HCT116 (cell line): Measurements from ENCODE around the gene KRT14. TPM values are rescaled to one million over a fixed set of nuclear protein-coding genes. Genes with fewer than 3 reads are reported as not detected.
A peak's percentile ranks its signal among the peaks of the same experiment; 100 is the strongest.
"Not testable (repeated sequence)": the region's sequence is repeated elsewhere in the genome, so short reads cannot be mapped to it uniquely, and the experiment has no call there.

Source experiments
- ATAC-seq: fragments of 200-7000 bp; cut with Tn5 transposase; 2 replicates; pipeline ENCODE4 v1.9.1; 2020; ENCODE audit warnings: mild to moderate bottlenecking, moderate library complexity
- BruUV-seq: library from RNA; stranded (reverse); fragments of 400-500 nt; replicated peaks from 2 replicates; lab custom pipeline; 2021; lab: Mats Ljungman, UMichigan
- CTCF ChIA-PET: fragments of 300-600 bp; sonication (Branson Sonifier 250); formaldehyde crosslinking; loops from one replicate; lab custom pipeline; 2021; ENCODE audit warnings: antibody characterized with exemption; lab: Charles Lee
- POLR2A ChIA-PET: fragments of 300-600, 350-600 bp; sonication (Branson Sonifier 250); formaldehyde crosslinking; loops from one replicate; lab custom pipeline; 2021; ENCODE audit warnings: antibody characterized with exemption; lab: Charles Lee
- RAD21 ChIA-PET, 2 experiments: fragments of 300-600 bp; sonication (Branson Sonifier 250); formaldehyde crosslinking; loops; one replicate each; lab custom pipeline; 2023; ENCODE audit warnings: low total read pairs in 2 of 2; ENCODE audit not compliant: uncharacterized antibody in 2 of 2, unreplicated experiment in 2 of 2, low non-redundant PET in 1 of 2; lab: Charles Lee
- DNase-seq: peaks from one replicate; pipeline ENCODE4 v3.0.0-alpha.2; 2010; ENCODE audit warnings: low read depth, low spot score
- H2AFZ ChIP-seq: fragments of 200-600 bp; shearing (Covaris generic), sonication (generic); 2 replicates; pipeline ENCODE4 v1.6.1; 2017; ENCODE audit warnings: low read depth, mixed run types, mixed read lengths, antibody characterized with exemption, low read length; ENCODE audit not compliant: poor library complexity, severe bottlenecking
- H3K27ac ChIP-seq: 2 replicates; pipeline ENCODE4 v1.5.1; 2012; ENCODE audit warnings: low read depth, low read length
- H3K27me3 ChIP-seq: fragments of 200-600 bp; sonication (generic); 2 replicates; pipeline ENCODE4 v1.6.1; 2016; ENCODE audit warnings: mixed run types, low read length, mixed read lengths; ENCODE audit not compliant: insufficient read depth
- H3K36me3 ChIP-seq, 2 experiments: fragments of 200-500 bp in 1 of 2; fragments of 200-600 bp in 1 of 2; sonication (Bioruptor generic) in 1 of 2; sonication (generic) in 1 of 2; 2 replicates each; pipeline versions ENCODE4 v1.5.1 to v1.6.1; 2014 to 2016; ENCODE audit warnings: low read length in 2 of 2, inconsistent platforms in 1 of 2, mixed read lengths in 1 of 2, mixed run types in 1 of 2; ENCODE audit not compliant: insufficient read depth in 2 of 2, control insufficient read depth in 1 of 2
- H3K4me1 ChIP-seq, 2 experiments: fragments of 200-600 bp in 1 of 2; sonication (generic) in 1 of 2; 2 replicates each; pipeline versions ENCODE4 v1.5.1 to v1.6.1; 2012 to 2017; ENCODE audit warnings: low read length in 2 of 2, inconsistent platforms in 1 of 2, mild to moderate bottlenecking in 1 of 2, mixed read lengths in 1 of 2, mixed run types in 1 of 2, moderate library complexity in 1 of 2; ENCODE audit not compliant: insufficient read depth in 2 of 2, control insufficient read depth in 1 of 2
- H3K4me2 ChIP-seq: fragments of 200-600 bp; sonication (generic); 2 replicates; pipeline ENCODE4 v1.6.1; 2017; ENCODE audit warnings: mixed run types, low read length, mixed read lengths
- H3K4me3 ChIP-seq, 2 experiments: fragments of 200-600 bp in 1 of 2; sonication (generic) in 1 of 2; replicated peaks in 1 of 2; 2 replicates each; pipeline ENCODE4 v1.5.1; 2011 to 2016; ENCODE audit warnings: low read length in 2 of 2, control low read depth in 1 of 2, low read depth in 1 of 2, mild to moderate bottlenecking in 1 of 2, mixed read lengths in 1 of 2, mixed run types in 1 of 2
- H3K79me2 ChIP-seq: fragments of 200-600 bp; sonication (generic); 2 replicates; pipeline ENCODE4 v1.6.1; 2017; ENCODE audit warnings: mild to moderate bottlenecking, mixed run types, low read length, moderate library complexity, mixed read lengths; ENCODE audit not compliant: insufficient read depth
- H3K9ac ChIP-seq: fragments of 200-600 bp; sonication (generic); 2 replicates; pipeline ENCODE4 v1.6.1; 2016; ENCODE audit warnings: low read length, mixed read lengths
- H3K9me2 ChIP-seq: fragments of 200-600 bp; sonication (generic), shearing (Covaris generic); 2 replicates; pipeline ENCODE4 v1.6.1; 2017; ENCODE audit warnings: mixed run types, mild to moderate bottlenecking, moderate library complexity; ENCODE audit not compliant: insufficient read depth
- H3K9me3 ChIP-seq, 2 experiments: fragments of 200-500 bp in 1 of 2; fragments of 200-600 bp in 1 of 2; sonication (Bioruptor generic) in 1 of 2; sonication (generic) in 1 of 2; 2 replicates each; pipeline ENCODE4 v1.6.1; 2014 to 2017; ENCODE audit warnings: low read length in 2 of 2, mixed read lengths in 2 of 2, inconsistent platforms in 1 of 2, low read depth in 1 of 2, mild to moderate bottlenecking in 1 of 2, mixed run types in 1 of 2, moderate library complexity in 1 of 2; ENCODE audit not compliant: control insufficient read depth in 1 of 2, insufficient read depth in 1 of 2
- H4K20me1 ChIP-seq: fragments of 200-600 bp; sonication (generic), shearing (Covaris generic); 2 replicates; pipeline ENCODE4 v1.6.1; 2017; ENCODE audit warnings: mixed run types, mild to moderate bottlenecking, moderate library complexity; ENCODE audit not compliant: insufficient read depth
- CBX3 ChIP-seq: IDR thresholded peaks from 2 replicates; pipeline ENCODE4 v1.6.1; 2012; ENCODE audit warnings: low read depth
- EGR1 ChIP-seq: IDR thresholded peaks from 2 replicates; pipeline ENCODE4 v1.6.1; 2012; ENCODE audit warnings: low read depth
- ELF1 ChIP-seq: IDR thresholded peaks from 2 replicates; pipeline ENCODE4 v1.6.1; 2012; ENCODE audit warnings: low read depth, borderline replicate concordance
- EZH2 ChIP-seq: fragments of 200-600 bp; sonication (generic); IDR thresholded peaks from 2 replicates; pipeline ENCODE4 v1.6.1; 2017; ENCODE audit warnings: antibody characterized with exemption, mixed run types
- EZH2phosphoT487 ChIP-seq: fragments of 200-600 bp; IDR thresholded peaks from 2 replicates; pipeline ENCODE4 v1.6.1; 2018; ENCODE audit warnings: antibody characterized with exemption, borderline replicate concordance
- JUND ChIP-seq: IDR thresholded peaks from 2 replicates; pipeline ENCODE4 v1.6.1; 2012
- MAX ChIP-seq: IDR thresholded peaks from 2 replicates; pipeline ENCODE4 v1.6.1; 2012
- POLR2A ChIP-seq: IDR thresholded peaks from 2 replicates; pipeline ENCODE4 v1.7.0; 2011; ENCODE audit warnings: borderline replicate concordance; ENCODE audit not compliant: insufficient read depth, insufficient read length; ENCODE audit errors: extremely low read depth
- POLR2AphosphoS5 ChIP-seq: IDR thresholded peaks from 2 replicates; pipeline ENCODE4 v1.6.1; 2011; ENCODE audit warnings: mild to moderate bottlenecking, low read depth, low read length, moderate library complexity
- RAD21 ChIP-seq: IDR thresholded peaks from 2 replicates; pipeline ENCODE4 v1.6.1; 2012; ENCODE audit warnings: low read depth, mild to moderate bottlenecking
- SIN3A ChIP-seq: IDR thresholded peaks from 2 replicates; pipeline ENCODE4 v1.6.1; 2012; ENCODE audit warnings: low read depth
- SP1 ChIP-seq: IDR thresholded peaks from 2 replicates; pipeline ENCODE4 v1.6.1; 2012; ENCODE audit warnings: low read depth
- SRF ChIP-seq: IDR thresholded peaks from 2 replicates; pipeline ENCODE4 v1.6.1; 2012; ENCODE audit warnings: low read depth
- TCF7L2 ChIP-seq: IDR thresholded peaks from 2 replicates; pipeline ENCODE4 v1.7.0; 2011; ENCODE audit warnings: borderline replicate concordance, inconsistent platforms; ENCODE audit not compliant: insufficient read depth, insufficient read length; ENCODE audit errors: extremely low read depth
- ZFX ChIP-seq: fragments of 450-650 bp; IDR thresholded peaks from 2 replicates; pipeline ENCODE4 v1.6.1; 2017
- intact Hi-C: fragments of 100-400 bp; cut with micrococcal nuclease; formaldehyde crosslinking; loops from 2 replicates; pipeline ENCODE4 v1.10.0; 2022
- total RNA-seq: library from RNA; stranded (reverse); gene quantifications from one replicate; pipeline ENCODE4 v1.2.1, GENCODE V29; 2021; ENCODE audit not compliant: unreplicated experiment
- TF ChIP-seq, protein P1 (sequence below): IDR thresholded peaks from 2 replicates; pipeline ENCODE4 v1.6.1; 2012; ENCODE audit warnings: low read depth
- TF ChIP-seq, protein P2 (sequence below): IDR thresholded peaks from 2 replicates; pipeline ENCODE4 v1.6.1; 2011; ENCODE audit warnings: mild to moderate bottlenecking, low read length, moderate library complexity; ENCODE audit not compliant: insufficient replicate concordance; ENCODE audit errors: extremely low read depth

Gene KRT14
- total RNA-seq, 1 experiment from 2014 or later = not detected

DNA sequence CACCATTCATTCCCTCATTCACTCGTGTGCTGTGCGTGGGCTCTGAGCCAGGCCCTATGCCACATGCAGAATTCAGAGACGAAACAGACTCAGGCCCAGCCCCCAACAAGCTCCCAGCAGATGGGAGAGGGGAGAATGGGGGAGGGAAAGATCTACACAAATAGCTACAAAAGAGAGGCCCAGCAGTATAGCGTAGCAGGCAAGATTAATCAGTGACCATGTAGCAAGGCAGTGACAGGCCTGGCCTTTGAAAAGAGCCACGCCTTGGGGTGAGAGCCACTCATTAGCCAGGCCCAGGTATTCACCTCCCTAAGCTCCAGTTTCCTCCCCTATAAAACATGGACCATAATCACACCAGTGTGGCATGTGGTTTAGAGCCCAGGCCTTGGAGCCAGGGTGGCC is 42.2 kb downstream of the KRT14 start:
- Histone ChIP-seq H3K4me3 (no peak overlapping the region), H3K27ac (peak overlapping the region; percentile 42; the same call in 1 of the 2 replicates), H4K20me1 (no peaks in the 10 kb centered on the region), H3K36me3 (no peaks in the 10 kb centered on the region), H3K9me2 (no peaks in the 10 kb centered on the region), H3K9ac (peak overlapping the region; percentile 48), H2AFZ (peak overlapping the region; percentile 86), H3K9me3 (peaks cover 0 to 8% of the 10 kb centered on the region in 2 experiments; a peak in 1 of 4 replicates), H3K79me2 (no peaks in the 10 kb centered on the region), H3K4me1 (peaks cover 43 to 75% of the 10 kb centered on the region in 2 experiments), H3K4me2 (peak overlapping the region; percentile 60), H3K27me3 (no peaks in the 10 kb centered on the region)
- ChIA-PET CTCF (interaction anchor here (0.6 to 1.3 kb wide), 3 partner anchors 104 to 164 kb away, joined by 4 to 5 read pairs (median 5); no protein-coding TSS in a partner anchor), RAD21 (no interaction called here), POLR2A (interaction anchor here (1.4 to 6.5 kb wide), 3 partner anchors 10 to 144 kb away, joined by 3 to 68 read pairs (median 5); partner anchors contain the start of genes EIF1 and KRT19)
- TF ChIP-seq, protein P1, sequence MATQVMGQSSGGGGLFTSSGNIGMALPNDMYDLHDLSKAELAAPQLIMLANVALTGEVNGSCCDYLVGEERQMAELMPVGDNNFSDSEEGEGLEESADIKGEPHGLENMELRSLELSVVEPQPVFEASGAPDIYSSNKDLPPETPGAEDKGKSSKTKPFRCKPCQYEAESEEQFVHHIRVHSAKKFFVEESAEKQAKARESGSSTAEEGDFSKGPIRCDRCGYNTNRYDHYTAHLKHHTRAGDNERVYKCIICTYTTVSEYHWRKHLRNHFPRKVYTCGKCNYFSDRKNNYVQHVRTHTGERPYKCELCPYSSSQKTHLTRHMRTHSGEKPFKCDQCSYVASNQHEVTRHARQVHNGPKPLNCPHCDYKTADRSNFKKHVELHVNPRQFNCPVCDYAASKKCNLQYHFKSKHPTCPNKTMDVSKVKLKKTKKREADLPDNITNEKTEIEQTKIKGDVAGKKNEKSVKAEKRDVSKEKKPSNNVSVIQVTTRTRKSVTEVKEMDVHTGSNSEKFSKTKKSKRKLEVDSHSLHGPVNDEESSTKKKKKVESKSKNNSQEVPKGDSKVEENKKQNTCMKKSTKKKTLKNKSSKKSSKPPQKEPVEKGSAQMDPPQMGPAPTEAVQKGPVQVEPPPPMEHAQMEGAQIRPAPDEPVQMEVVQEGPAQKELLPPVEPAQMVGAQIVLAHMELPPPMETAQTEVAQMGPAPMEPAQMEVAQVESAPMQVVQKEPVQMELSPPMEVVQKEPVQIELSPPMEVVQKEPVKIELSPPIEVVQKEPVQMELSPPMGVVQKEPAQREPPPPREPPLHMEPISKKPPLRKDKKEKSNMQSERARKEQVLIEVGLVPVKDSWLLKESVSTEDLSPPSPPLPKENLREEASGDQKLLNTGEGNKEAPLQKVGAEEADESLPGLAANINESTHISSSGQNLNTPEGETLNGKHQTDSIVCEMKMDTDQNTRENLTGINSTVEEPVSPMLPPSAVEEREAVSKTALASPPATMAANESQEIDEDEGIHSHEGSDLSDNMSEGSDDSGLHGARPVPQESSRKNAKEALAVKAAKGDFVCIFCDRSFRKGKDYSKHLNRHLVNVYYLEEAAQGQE = no peak
- TF ChIP-seq SP1 = peak; percentile 32; the same call in 1 of the 2 replicates
- peak; percentile 24; the same call in 1 of the 2 replicates for TF ChIP-seq ZFX
- TF ChIP-seq EZH2 = no peak
- TF ChIP-seq SIN3A = no peak
- no peak for TF ChIP-seq TCF7L2
- no peak for TF ChIP-seq RAD21
- TF ChIP-seq SRF = no peak
- TF ChIP-seq POLR2AphosphoS5 = no peak
- TF ChIP-seq EGR1 = no peak
- no peak for TF ChIP-seq ELF1
- TF ChIP-seq JUND = no peak
- no peak for TF ChIP-seq POLR2A
- TF ChIP-seq, protein P2, sequence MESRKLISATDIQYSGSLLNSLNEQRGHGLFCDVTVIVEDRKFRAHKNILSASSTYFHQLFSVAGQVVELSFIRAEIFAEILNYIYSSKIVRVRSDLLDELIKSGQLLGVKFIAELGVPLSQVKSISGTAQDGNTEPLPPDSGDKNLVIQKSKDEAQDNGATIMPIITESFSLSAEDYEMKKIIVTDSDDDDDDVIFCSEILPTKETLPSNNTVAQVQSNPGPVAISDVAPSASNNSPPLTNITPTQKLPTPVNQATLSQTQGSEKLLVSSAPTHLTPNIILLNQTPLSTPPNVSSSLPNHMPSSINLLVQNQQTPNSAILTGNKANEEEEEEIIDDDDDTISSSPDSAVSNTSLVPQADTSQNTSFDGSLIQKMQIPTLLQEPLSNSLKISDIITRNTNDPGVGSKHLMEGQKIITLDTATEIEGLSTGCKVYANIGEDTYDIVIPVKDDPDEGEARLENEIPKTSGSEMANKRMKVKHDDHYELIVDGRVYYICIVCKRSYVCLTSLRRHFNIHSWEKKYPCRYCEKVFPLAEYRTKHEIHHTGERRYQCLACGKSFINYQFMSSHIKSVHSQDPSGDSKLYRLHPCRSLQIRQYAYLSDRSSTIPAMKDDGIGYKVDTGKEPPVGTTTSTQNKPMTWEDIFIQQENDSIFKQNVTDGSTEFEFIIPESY = no peak
- no peak for TF ChIP-seq CBX3
- no peak for TF ChIP-seq EZH2phosphoT487
- peak; percentile 71 for TF ChIP-seq MAX
- ATAC-seq = no peak
- no peak for DNase-seq
- intact Hi-C loops = loop anchor here (10.0 kb wide), 1 partner anchor 930 kb away; no protein-coding TSS in a partner anchor
- no TSS peak for BruUV-seq

DNA sequence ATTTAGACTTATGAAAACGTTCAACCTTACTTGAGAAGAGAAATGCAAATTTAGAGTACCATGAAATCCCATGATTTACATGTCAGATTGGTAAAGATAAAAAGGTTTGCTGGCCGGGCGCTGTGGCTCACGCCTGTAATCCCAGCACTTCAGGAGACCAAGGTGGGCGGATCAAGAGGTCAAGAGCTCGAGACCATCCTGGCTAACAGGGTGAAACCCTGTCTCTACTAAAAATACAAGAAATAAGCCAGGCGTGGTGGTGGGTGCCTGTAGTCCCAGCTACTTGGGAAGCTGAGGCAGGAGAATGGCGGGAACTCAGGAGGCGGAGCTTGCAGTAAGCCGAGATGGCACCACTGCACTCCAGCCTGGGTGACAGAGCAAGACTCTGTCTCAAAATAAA is 43.9 kb downstream of the KRT14 start:
- ChIA-PET CTCF (interaction anchor here (3.0 kb wide), 1 partner anchor 120 kb away, joined by 13 read pairs; no protein-coding TSS in a partner anchor), POLR2A (interaction anchor here (1.5 to 6.5 kb wide), 3 partner anchors 8 to 146 kb away, joined by 3 to 68 read pairs (median 6); partner anchors contain the start of genes EIF1 and KRT19)
- H3K4me3 ChIP-seq, DNase-seq, H2AFZ ChIP-seq, ATAC-seq, H3K27ac ChIP-seq, H3K9me2 ChIP-seq, RAD21 ChIA-PET, H3K36me3 ChIP-seq, BruUV-seq, H3K79me2 ChIP-seq, H3K9me3 ChIP-seq, H3K9ac ChIP-seq, H4K20me1 ChIP-seq, H3K27me3 ChIP-seq, H3K4me2 ChIP-seq: not testable (repeated sequence)
- intact Hi-C loops = loop anchor here (10.0 kb wide), 1 partner anchor 928 kb away; no protein-coding TSS in a partner anchor
- H3K4me1 ChIP-seq = peaks cover 28 to 73% of the 10 kb centered on the region in 2 experiments
